MCF 10A (cell line): ENCODE results near the gene PDE2A. TPM values are rescaled to one million over a fixed set of nuclear protein-coding genes. Genes with fewer than 3 reads are reported as not detected.

ENCODE experiments used
- BruUV-seq: library from RNA; stranded (reverse); fragments of 400-500 nt; replicated peaks from 2 replicates; lab custom pipeline; 2021; lab: Mats Ljungman, UMichigan
- CTCF ChIA-PET: fragments of 300-600 bp; sonication (Branson Sonifier 250); formaldehyde crosslinking; extraction: SDS; loops from one replicate; lab custom pipeline; 2021; ENCODE audit warnings: antibody characterized with exemption, inconsistent platforms; lab: Yijun Ruan, JAX
- POLR2A ChIA-PET: fragments of 300-600, 350-650 bp; sonication (Branson Sonifier 250); formaldehyde crosslinking; extraction: SDS; loops from one replicate; lab custom pipeline; 2020; ENCODE audit warnings: antibody characterized with exemption, inconsistent platforms; lab: Yijun Ruan, JAX
- DNase-seq: peaks from one replicate; pipeline ENCODE4 v3.0.0-alpha.2; 2018; ENCODE audit not compliant: unreplicated experiment
- H3K27ac Mint-ChIP-seq: one replicate; pipeline ENCODE4 v1.8.0; 2022; ENCODE audit warnings: mild to moderate bottlenecking, low read depth, mixed read lengths; ENCODE audit not compliant: unreplicated experiment
- H3K27me3 Mint-ChIP-seq: one replicate; pipeline ENCODE4 v1.8.0; 2022; ENCODE audit warnings: mixed read lengths; ENCODE audit not compliant: insufficient read depth, unreplicated experiment
- H3K36me3 Mint-ChIP-seq: one replicate; pipeline ENCODE4 v1.8.0; 2022; ENCODE audit warnings: mild to moderate bottlenecking, moderate library complexity, mixed read lengths; ENCODE audit not compliant: insufficient read depth, unreplicated experiment
- H3K4me1 Mint-ChIP-seq: one replicate; pipeline ENCODE4 v1.8.0; 2022; ENCODE audit warnings: mixed read lengths; ENCODE audit not compliant: insufficient read depth, unreplicated experiment
- H3K4me3 Mint-ChIP-seq: one replicate; pipeline ENCODE4 v1.8.0; 2022; ENCODE audit warnings: mild to moderate bottlenecking, moderate library complexity, mixed read lengths; ENCODE audit not compliant: unreplicated experiment
- H3K9me3 Mint-ChIP-seq: one replicate; pipeline ENCODE4 v1.8.0; 2022; ENCODE audit warnings: mixed read lengths; ENCODE audit not compliant: unreplicated experiment
- intact Hi-C: fragments of 100-400 bp; cut with micrococcal nuclease; formaldehyde crosslinking; loops from 2 replicates; pipeline ENCODE4 v1.14.1; 2022
- total RNA-seq: library from RNA; stranded (reverse); gene quantifications from 2 replicates; pipeline ENCODE4 v1.2.3, GENCODE V29; 2022
- TF ChIP-seq, protein P1 (sequence below): fragments of 200-600 bp; IDR thresholded peaks from one replicate; pipeline ENCODE4 v1.8.0; 2022; ENCODE audit warnings: antibody characterized with exemption, mild to moderate bottlenecking; ENCODE audit not compliant: unreplicated experiment

The PDE2A gene
- total RNA-seq, 1 experiment from 2014 or later, result 1.9 TPM

DNA sequence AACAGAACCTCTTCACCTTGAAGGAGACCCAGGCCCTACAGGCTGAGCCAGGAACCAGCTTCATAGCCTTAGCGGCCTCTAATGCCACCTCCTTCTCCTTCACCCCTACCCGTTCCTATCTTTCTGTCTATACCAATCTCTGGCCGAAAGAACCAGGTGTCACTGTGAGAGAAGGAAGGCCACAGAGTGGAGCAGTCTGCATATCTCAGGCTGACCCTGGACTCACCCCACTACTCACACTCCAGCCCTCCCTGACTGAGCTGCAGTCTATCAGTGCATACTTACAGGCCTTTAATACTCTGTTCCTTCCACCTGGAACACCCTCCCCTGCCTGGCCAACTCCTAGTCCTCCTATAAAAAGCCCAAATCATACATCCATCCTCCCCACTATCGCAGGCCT is 45.3 kb upstream of the PDE2A start:
- ChIA-PET POLR2A (interaction anchor here (0.6 to 1.0 kb wide), 4 partner anchors 35 to 102 kb away, joined by 3 to 5 read pairs (median 4); no protein-coding TSS in a partner anchor), CTCF (interaction anchor here (0.5 to 1.6 kb wide), 4 partner anchors 14 to 796 kb away, joined by 3 to 6 read pairs (median 4); no protein-coding TSS in a partner anchor)
- Mint-ChIP-seq H3K36me3 (peaks cover 25% of the 10 kb centered on the region), H3K27me3 (no peaks in the 10 kb centered on the region), H3K4me1 (peaks cover 19% of the 10 kb centered on the region), H3K9me3 (no peaks in the 10 kb centered on the region), H3K4me3 (peak overlapping the region; percentile 81), H3K27ac (peak overlapping the region; percentile 1)
- BruUV-seq, result no TSS peak
- DNase-seq, result no peak
- intact Hi-C loops, result no loop called here
- TF ChIP-seq, protein P1, sequence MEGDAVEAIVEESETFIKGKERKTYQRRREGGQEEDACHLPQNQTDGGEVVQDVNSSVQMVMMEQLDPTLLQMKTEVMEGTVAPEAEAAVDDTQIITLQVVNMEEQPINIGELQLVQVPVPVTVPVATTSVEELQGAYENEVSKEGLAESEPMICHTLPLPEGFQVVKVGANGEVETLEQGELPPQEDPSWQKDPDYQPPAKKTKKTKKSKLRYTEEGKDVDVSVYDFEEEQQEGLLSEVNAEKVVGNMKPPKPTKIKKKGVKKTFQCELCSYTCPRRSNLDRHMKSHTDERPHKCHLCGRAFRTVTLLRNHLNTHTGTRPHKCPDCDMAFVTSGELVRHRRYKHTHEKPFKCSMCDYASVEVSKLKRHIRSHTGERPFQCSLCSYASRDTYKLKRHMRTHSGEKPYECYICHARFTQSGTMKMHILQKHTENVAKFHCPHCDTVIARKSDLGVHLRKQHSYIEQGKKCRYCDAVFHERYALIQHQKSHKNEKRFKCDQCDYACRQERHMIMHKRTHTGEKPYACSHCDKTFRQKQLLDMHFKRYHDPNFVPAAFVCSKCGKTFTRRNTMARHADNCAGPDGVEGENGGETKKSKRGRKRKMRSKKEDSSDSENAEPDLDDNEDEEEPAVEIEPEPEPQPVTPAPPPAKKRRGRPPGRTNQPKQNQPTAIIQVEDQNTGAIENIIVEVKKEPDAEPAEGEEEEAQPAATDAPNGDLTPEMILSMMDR, result no peak

DNA sequence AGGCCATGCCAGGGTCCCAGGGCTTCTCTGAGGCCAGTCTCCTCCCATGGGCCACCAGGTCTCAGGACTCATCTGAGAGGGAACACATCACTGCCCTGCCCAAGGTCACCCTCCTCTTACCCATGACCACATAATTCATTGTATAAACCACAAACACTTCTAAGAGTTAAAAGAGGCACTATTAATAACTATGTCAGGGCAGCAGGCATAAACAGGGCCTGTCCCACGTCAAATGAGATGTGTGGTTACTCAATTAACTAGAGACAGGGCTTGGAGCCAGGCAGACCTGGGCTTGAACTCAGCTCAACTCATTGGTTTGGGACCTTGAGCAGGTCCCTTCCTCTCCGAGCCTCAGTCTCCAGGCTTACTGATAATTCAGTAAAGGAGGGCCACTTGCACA is 44.9 kb upstream of the PDE2A start:
- CTCF ChIA-PET, result interaction anchor here (1.2 to 1.6 kb wide), 2 partner anchors 34 to 36 kb away, joined by 5 to 6 read pairs; no protein-coding TSS in a partner anchor

DNA sequence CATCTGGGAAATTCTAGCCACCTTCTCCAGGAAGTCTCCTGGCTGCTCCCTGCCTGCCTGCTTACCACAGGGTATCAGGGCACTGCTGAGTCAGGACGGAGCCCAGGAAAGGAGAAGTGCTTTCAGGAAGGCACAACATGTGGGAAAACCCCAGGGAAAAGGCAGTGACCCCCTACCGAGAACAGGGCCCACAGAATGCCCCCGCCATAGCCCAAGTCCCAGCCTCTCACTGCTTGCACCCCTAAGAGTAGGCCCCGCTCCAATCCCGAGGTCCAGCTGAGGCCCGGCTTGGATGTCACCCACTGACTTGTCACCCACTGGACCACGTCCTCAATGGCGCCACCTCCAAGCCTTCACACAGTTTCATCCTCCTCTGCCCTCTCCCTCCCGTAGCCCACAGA is 43.9 kb upstream of the PDE2A start:
- Mint-ChIP-seq H3K4me1 (peaks cover 19% of the 10 kb centered on the region), H3K4me3 (no peak overlapping the region), H3K36me3 (peaks cover 31% of the 10 kb centered on the region), H3K9me3 (no peaks in the 10 kb centered on the region), H3K27ac (no peak overlapping the region), H3K27me3 (no peaks in the 10 kb centered on the region)
- ChIA-PET POLR2A (interaction anchor here (1.3 kb wide), 1 partner anchor 18 kb away, joined by 4 read pairs; no protein-coding TSS in a partner anchor), CTCF (interaction anchor here (0.6 to 1.7 kb wide), 3 partner anchors 35 to 537 kb away, joined by 3 to 5 read pairs (median 5); no protein-coding TSS in a partner anchor)
- TF ChIP-seq, protein P1, result no peak
- DNase-seq, result no peak
- no TSS peak for BruUV-seq
- intact Hi-C loops, result no loop called here

More for the DNA sequence above, 44.9 kb upstream of the PDE2A start:
- intact Hi-C loops, result no loop called here
- Mint-ChIP-seq H3K27ac (peak overlapping the region; percentile 1), H3K9me3 (no peaks in the 10 kb centered on the region), H3K27me3 (no peaks in the 10 kb centered on the region), H3K4me3 (no peak overlapping the region), H3K4me1 (peaks cover 19% of the 10 kb centered on the region), H3K36me3 (peaks cover 26% of the 10 kb centered on the region)
- no TSS peak for BruUV-seq
- TF ChIP-seq, protein P1, result no peak
- POLR2A ChIA-PET, result interaction anchor here (0.6 to 1.0 kb wide), 4 partner anchors 35 to 103 kb away, joined by 3 to 5 read pairs (median 4); no protein-coding TSS in a partner anchor
- no peak for DNase-seq

DNA sequence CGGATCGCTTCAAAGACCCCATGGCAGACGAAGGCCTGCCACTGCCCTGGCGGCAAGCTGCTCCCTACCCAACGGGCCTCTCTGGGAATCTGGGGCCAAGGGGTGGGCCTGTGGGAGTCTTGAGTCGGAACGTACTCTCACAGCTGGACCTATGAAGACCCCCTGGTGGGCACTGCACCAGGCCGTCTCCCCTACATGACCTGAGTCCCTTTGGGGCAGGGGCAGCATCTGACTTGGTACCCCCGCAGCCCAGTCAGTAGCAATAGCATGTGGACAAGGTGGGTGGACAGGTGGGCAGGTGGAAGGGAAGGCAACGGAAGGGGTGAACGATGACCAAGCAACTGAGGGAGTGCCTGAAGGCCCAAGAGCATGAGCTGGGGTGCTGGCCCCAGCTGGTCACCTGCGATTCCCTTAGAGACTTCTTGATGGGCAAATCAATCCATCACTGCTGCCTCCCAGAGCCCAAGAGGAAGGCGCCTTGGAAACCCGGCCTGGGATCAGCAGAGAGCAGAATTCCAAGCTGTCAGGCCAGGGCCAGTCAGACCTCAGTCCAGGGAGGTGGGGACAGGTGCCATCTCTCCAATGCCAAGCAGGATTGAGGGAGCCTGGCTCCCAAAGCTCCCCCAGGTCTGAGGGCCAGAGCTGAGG is 42.7 kb upstream of the PDE2A start:
- Mint-ChIP-seq H3K4me3 (no peak overlapping the region), H3K9me3 (no peaks in the 10 kb centered on the region), H3K4me1 (peaks cover 19% of the 10 kb centered on the region), H3K27ac (no peak overlapping the region), H3K27me3 (no peaks in the 10 kb centered on the region), H3K36me3 (peaks cover 43% of the 10 kb centered on the region)
- intact Hi-C loops, result no loop called here
- TF ChIP-seq, protein P1, result no peak
- BruUV-seq, result no TSS peak
- CTCF ChIA-PET, result interaction anchor here (0.5 to 2.2 kb wide), 8 partner anchors 8 to 470 kb away, joined by 3 to 10 read pairs (median 3); no protein-coding TSS in a partner anchor
- POLR2A ChIA-PET, result interaction anchor here (1.3 kb wide), 1 partner anchor 19 kb away, joined by 4 read pairs; no protein-coding TSS in a partner anchor
- DNase-seq, result no peak
